Dendritic cell treated with granulocyte-macrophage colony-stimulating factor and Interleukin-4, amounts not matched to agents 40 ng/mL and 50 ng/mL, for 4 days (primary cell): Measurements from ENCODE around the gene GALNT10.

ENCODE experiments used
- H3K27ac Mint-ChIP-seq: one replicate; pipeline ENCODE4 v1.8.0; 2022; ENCODE audit warnings: mild to moderate bottlenecking, mixed read lengths
- H3K27me3 Mint-ChIP-seq: one replicate; pipeline ENCODE4 v1.8.0; 2022; ENCODE audit warnings: mild to moderate bottlenecking, mixed read lengths
- H3K36me3 Mint-ChIP-seq: one replicate; pipeline ENCODE4 v1.8.0; 2022; ENCODE audit warnings: low read depth, mixed read lengths
- H3K4me1 Mint-ChIP-seq: one replicate; pipeline ENCODE4 v1.8.0; 2022; ENCODE audit warnings: low read depth, mixed read lengths
- H3K4me3 Mint-ChIP-seq: one replicate; pipeline ENCODE4 v1.8.0; 2022; ENCODE audit warnings: mild to moderate bottlenecking, moderate library complexity, mixed read lengths
- H3K9me3 Mint-ChIP-seq: one replicate; pipeline ENCODE4 v1.8.0; 2022; ENCODE audit warnings: mixed read lengths
- intact Hi-C: fragments of 100-400 bp; cut with micrococcal nuclease; formaldehyde crosslinking; loops from one replicate; pipeline ENCODE4 v1.15.0; 2022

Gene GALNT10

GRCh38 chr5:154240595-154240994 lies 50.1 kb downstream of the GALNT10 start:
- Mint-ChIP-seq H3K9me3 (no peaks in the 10 kb centered on the region), H3K36me3 (no peaks in the 10 kb centered on the region), H3K4me1 (peaks cover 7% of the 10 kb centered on the region), H3K27me3 (no peaks in the 10 kb centered on the region), H3K4me3 (no peak overlapping the region), H3K27ac (no peak overlapping the region)
- intact Hi-C loops: no loop called here

- no peak overlapping the region for H3K4me3 Mint-ChIP-seq
- peaks cover 7% of the 10 kb centered on the region for H3K4me1 Mint-ChIP-seq
- H3K9me3 Mint-ChIP-seq: no peaks in the 10 kb centered on the region
- no peaks in the 10 kb centered on the region for H3K27me3 Mint-ChIP-seq
- H3K27ac Mint-ChIP-seq: no peak overlapping the region
- H3K36me3 Mint-ChIP-seq: no peaks in the 10 kb centered on the region
- intact Hi-C loops: no loop called here
These were observed 50.5 kb downstream of the GALNT10 start for GRCh38 chr5:154241021-154241420.

GRCh38 chr5:154242442-154242841 lies 51.9 kb downstream of the GALNT10 start:
- H3K36me3 Mint-ChIP-seq: no peaks in the 10 kb centered on the region
- no peaks in the 10 kb centered on the region for H3K27me3 Mint-ChIP-seq
- intact Hi-C loops: no loop called here
- H3K27ac Mint-ChIP-seq: no peak overlapping the region
- H3K4me1 Mint-ChIP-seq: peaks cover 7% of the 10 kb centered on the region
- H3K9me3 Mint-ChIP-seq: no peaks in the 10 kb centered on the region
- H3K4me3 Mint-ChIP-seq: no peak overlapping the region

- Mint-ChIP-seq H3K27me3 (no peaks in the 10 kb centered on the region), H3K27ac (no peak overlapping the region), H3K9me3 (no peaks in the 10 kb centered on the region), H3K4me3 (no peak overlapping the region), H3K36me3 (no peaks in the 10 kb centered on the region), H3K4me1 (peaks cover 7% of the 10 kb centered on the region)
- intact Hi-C loops: no loop called here
These were observed 52.4 kb downstream of the GALNT10 start for GRCh38 chr5:154242964-154243376.

- peaks cover 7% of the 10 kb centered on the region for H3K4me1 Mint-ChIP-seq
- intact Hi-C loops: no loop called here
- H3K36me3 Mint-ChIP-seq: no peaks in the 10 kb centered on the region
- no peak overlapping the region for H3K4me3 Mint-ChIP-seq
- no peaks in the 10 kb centered on the region for H3K9me3 Mint-ChIP-seq
- H3K27ac Mint-ChIP-seq: no peak overlapping the region
- no peaks in the 10 kb centered on the region for H3K27me3 Mint-ChIP-seq
These were observed 53.2 kb downstream of the GALNT10 start for GRCh38 chr5:154243736-154244135.

GRCh38 chr5:154244476-154244875 lies 53.9 kb downstream of the GALNT10 start:
- Mint-ChIP-seq H3K27ac (no peak overlapping the region), H3K27me3 (no peaks in the 10 kb centered on the region), H3K9me3 (no peaks in the 10 kb centered on the region), H3K4me3 (no peak overlapping the region), H3K36me3 (no peaks in the 10 kb centered on the region), H3K4me1 (peaks cover 7% of the 10 kb centered on the region)
- intact Hi-C loops: no loop called here

- no peaks in the 10 kb centered on the region for H3K9me3 Mint-ChIP-seq
- intact Hi-C loops: no loop called here
- peaks cover 7% of the 10 kb centered on the region for H3K4me1 Mint-ChIP-seq
- no peaks in the 10 kb centered on the region for H3K36me3 Mint-ChIP-seq
- H3K4me3 Mint-ChIP-seq: no peak overlapping the region
- no peak overlapping the region for H3K27ac Mint-ChIP-seq
- H3K27me3 Mint-ChIP-seq: no peaks in the 10 kb centered on the region
These were observed 58.2 kb downstream of the GALNT10 start for GRCh38 chr5:154248691-154249090.

- intact Hi-C loops: no loop called here
These were observed 59.3 kb downstream of the GALNT10 start for GRCh38 chr5:154249826-154250225.

GRCh38 chr5:154251529-154251928 lies 61.0 kb downstream of the GALNT10 start:
- Mint-ChIP-seq H3K36me3 (no peaks in the 10 kb centered on the region), H3K27ac (no peak overlapping the region), H3K4me3 (no peak overlapping the region), H3K4me1 (peaks cover 7% of the 10 kb centered on the region), H3K9me3 (no peaks in the 10 kb centered on the region), H3K27me3 (no peaks in the 10 kb centered on the region)
- intact Hi-C loops: no loop called here

More at GRCh38 chr5:154249826-154250225, 59.3 kb downstream of the GALNT10 start:
- no peaks in the 10 kb centered on the region for H3K27me3 Mint-ChIP-seq
- H3K4me1 Mint-ChIP-seq: peaks cover 7% of the 10 kb centered on the region
- no peaks in the 10 kb centered on the region for H3K36me3 Mint-ChIP-seq
- no peak overlapping the region for H3K4me3 Mint-ChIP-seq
- H3K9me3 Mint-ChIP-seq: no peaks in the 10 kb centered on the region
- no peak overlapping the region for H3K27ac Mint-ChIP-seq

- H3K27ac Mint-ChIP-seq: no peak overlapping the region
- no peaks in the 10 kb centered on the region for H3K9me3 Mint-ChIP-seq
- no peaks in the 10 kb centered on the region for H3K36me3 Mint-ChIP-seq
- H3K4me3 Mint-ChIP-seq: no peak overlapping the region
- H3K27me3 Mint-ChIP-seq: no peaks in the 10 kb centered on the region
- intact Hi-C loops: no loop called here
- peaks cover 7% of the 10 kb centered on the region for H3K4me1 Mint-ChIP-seq
These were observed 63.3 kb downstream of the GALNT10 start for GRCh38 chr5:154253807-154254206.

GRCh38 chr5:154254896-154255295 lies 64.4 kb downstream of the GALNT10 start:
- Mint-ChIP-seq H3K9me3 (no peaks in the 10 kb centered on the region), H3K27ac (no peak overlapping the region), H3K36me3 (no peaks in the 10 kb centered on the region), H3K4me3 (no peak overlapping the region), H3K27me3 (no peaks in the 10 kb centered on the region), H3K4me1 (peaks cover 7% of the 10 kb centered on the region)
- intact Hi-C loops: no loop called here

- Mint-ChIP-seq H3K4me1 (peaks cover 7% of the 10 kb centered on the region), H3K27me3 (no peaks in the 10 kb centered on the region), H3K36me3 (no peaks in the 10 kb centered on the region), H3K9me3 (no peaks in the 10 kb centered on the region), H3K27ac (no peak overlapping the region), H3K4me3 (no peak overlapping the region)
- intact Hi-C loops: no loop called here
These were observed 66.5 kb downstream of the GALNT10 start for GRCh38 chr5:154257046-154257445.

- intact Hi-C loops: no loop called here
- Mint-ChIP-seq H3K4me1 (no peaks in the 10 kb centered on the region), H3K9me3 (no peaks in the 10 kb centered on the region), H3K36me3 (peaks cover 8% of the 10 kb centered on the region), H3K27ac (no peak overlapping the region), H3K4me3 (no peak overlapping the region), H3K27me3 (no peaks in the 10 kb centered on the region)
These were observed 68.1 kb downstream of the GALNT10 start for GRCh38 chr5:154258531-154259217.

- Mint-ChIP-seq H3K36me3 (peaks cover 8% of the 10 kb centered on the region), H3K27ac (no peak overlapping the region), H3K27me3 (no peaks in the 10 kb centered on the region), H3K9me3 (no peaks in the 10 kb centered on the region), H3K4me3 (no peak overlapping the region), H3K4me1 (no peaks in the 10 kb centered on the region)
- intact Hi-C loops: no loop called here
These were observed 69.8 kb downstream of the GALNT10 start for GRCh38 chr5:154260224-154260927.

GRCh38 chr5:154262342-154262741 lies 71.8 kb downstream of the GALNT10 start:
- peaks cover 8% of the 10 kb centered on the region for H3K36me3 Mint-ChIP-seq

More at GRCh38 chr5:154262342-154262741, 71.8 kb downstream of the GALNT10 start:
- no peaks in the 10 kb centered on the region for H3K4me1 Mint-ChIP-seq
- no peak overlapping the region for H3K27ac Mint-ChIP-seq
- intact Hi-C loops: no loop called here
- no peaks in the 10 kb centered on the region for H3K27me3 Mint-ChIP-seq
- H3K4me3 Mint-ChIP-seq: no peak overlapping the region
- no peaks in the 10 kb centered on the region for H3K9me3 Mint-ChIP-seq
